DOHH2 (cell line): Measurements from ENCODE around the gene SH3BP5L.
"Not testable (repeated sequence)": the region's sequence is repeated elsewhere in the genome, so short reads cannot be mapped to it uniquely, and the experiment has no call there.

Source experiments
- EZH2phosphoT487 ChIP-seq: fragments of 200-600 bp; sonication (generic); IDR thresholded peaks from 2 replicates; pipeline ENCODE4 v1.6.1; 2017; ENCODE audit warnings: borderline replicate concordance, mild to moderate bottlenecking, antibody characterized with exemption, low read length, moderate library complexity, mixed read lengths
- TF ChIP-seq, protein P1 (sequence below): fragments of 200-600 bp; sonication (generic); IDR thresholded peaks from one replicate; pipeline ENCODE4 v1.5.1; 2014; ENCODE audit warnings: antibody characterized with exemption, mild to moderate bottlenecking, low read depth, low read length; ENCODE audit not compliant: poor library complexity, severe bottlenecking

DNA sequence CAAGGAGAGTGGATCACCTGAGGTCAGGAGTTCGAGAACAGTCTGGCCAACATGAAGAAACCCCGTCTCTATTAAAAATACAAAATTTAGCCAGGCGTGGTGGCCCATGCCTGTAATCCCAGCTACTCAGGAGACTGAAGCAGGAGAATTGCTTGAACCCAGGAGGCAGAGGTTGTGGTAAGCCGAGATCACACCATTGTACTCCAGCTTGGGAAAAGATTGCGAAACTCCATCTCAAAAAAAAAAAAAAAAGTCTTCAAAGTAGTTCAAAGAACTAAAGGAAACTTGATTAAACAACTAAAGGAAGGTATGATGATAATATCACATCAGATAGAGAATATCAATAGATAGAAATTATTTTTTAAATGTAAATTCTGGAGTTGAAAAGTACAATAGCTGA lies 31.1 kb downstream of the SH3BP5L start:
- TF ChIP-seq, protein P1, sequence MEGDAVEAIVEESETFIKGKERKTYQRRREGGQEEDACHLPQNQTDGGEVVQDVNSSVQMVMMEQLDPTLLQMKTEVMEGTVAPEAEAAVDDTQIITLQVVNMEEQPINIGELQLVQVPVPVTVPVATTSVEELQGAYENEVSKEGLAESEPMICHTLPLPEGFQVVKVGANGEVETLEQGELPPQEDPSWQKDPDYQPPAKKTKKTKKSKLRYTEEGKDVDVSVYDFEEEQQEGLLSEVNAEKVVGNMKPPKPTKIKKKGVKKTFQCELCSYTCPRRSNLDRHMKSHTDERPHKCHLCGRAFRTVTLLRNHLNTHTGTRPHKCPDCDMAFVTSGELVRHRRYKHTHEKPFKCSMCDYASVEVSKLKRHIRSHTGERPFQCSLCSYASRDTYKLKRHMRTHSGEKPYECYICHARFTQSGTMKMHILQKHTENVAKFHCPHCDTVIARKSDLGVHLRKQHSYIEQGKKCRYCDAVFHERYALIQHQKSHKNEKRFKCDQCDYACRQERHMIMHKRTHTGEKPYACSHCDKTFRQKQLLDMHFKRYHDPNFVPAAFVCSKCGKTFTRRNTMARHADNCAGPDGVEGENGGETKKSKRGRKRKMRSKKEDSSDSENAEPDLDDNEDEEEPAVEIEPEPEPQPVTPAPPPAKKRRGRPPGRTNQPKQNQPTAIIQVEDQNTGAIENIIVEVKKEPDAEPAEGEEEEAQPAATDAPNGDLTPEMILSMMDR: not testable (repeated sequence)
- TF ChIP-seq EZH2phosphoT487: not testable (repeated sequence)
